HepG2 (cell line): ENCODE results near the gene TM4SF20. TPM values are rescaled to one million over a fixed set of nuclear protein-coding genes. Genes with fewer than 3 reads are reported as not detected.

ENCODE experiments used
- ATAC-seq: fragments of 200-7000 bp; cut with Tn5 transposase; 3 replicates; pipeline ENCODE4 v1.9.1; 2020; ENCODE audit warnings: mild to moderate bottlenecking, moderate library complexity
- BruUV-seq: library from RNA; stranded (reverse); fragments of 400-500 nt; replicated peaks from 2 replicates; lab custom pipeline; 2021; lab: Mats Ljungman, UMichigan
- CTCF ChIA-PET: fragments of 300-600 bp; formaldehyde crosslinking; extraction: SDS; loops from one replicate; lab custom pipeline; 2021; ENCODE audit warnings: low total read pairs, inconsistent platforms, low intra/inter-chr PET ratio; lab: Yijun Ruan, JAX
- POLR2A ChIA-PET: fragments of 350-600 bp; sonication (Branson Sonifier 250); formaldehyde crosslinking; loops from one replicate; lab custom pipeline; 2020; ENCODE audit warnings: antibody characterized with exemption, inconsistent platforms; lab: Yijun Ruan, JAX
- DNase-seq: peaks from one replicate; pipeline ENCODE4 v3.0.0-alpha.2; 2015; ENCODE audit warnings: low spot score
- FAIRE-seq: peaks from 3 replicates; lab custom pipeline; 2011; peaks lifted over from hg19 to GRCh38; lab: Jason Lieb, UNC
- H2AFZ ChIP-seq: one replicate; pipeline ENCODE4 v1.6.1; 2011; ENCODE audit warnings: low read length, inconsistent platforms
- H3K27ac ChIP-seq: fragments of 300-600 bp; 3 replicates; pipeline ENCODE4 v1.8.0; 2011; ENCODE audit warnings: mixed run types, mild to moderate bottlenecking, mixed read lengths, low read length, inconsistent platforms; ENCODE audit not compliant: insufficient read depth; ENCODE audit errors: extremely low read length
- H3K27me3 ChIP-seq, 2 experiments: fragments of 200-600 bp in 1 of 2; 2 replicates in 1 of 2; 3 replicates in 1 of 2; pipeline versions ENCODE4 v1.6.0 to v1.8.0; 2011; ENCODE audit warnings: low read length in 2 of 2, mild to moderate bottlenecking in 2 of 2, moderate library complexity in 2 of 2, inconsistent platforms in 1 of 2; ENCODE audit not compliant: insufficient read depth in 2 of 2, control insufficient read depth in 1 of 2
- H3K36me3 ChIP-seq, 2 experiments: fragments of 200-600 bp in 1 of 2; replicated peaks in 1 of 2; 2 replicates in 1 of 2; 3 replicates in 1 of 2; pipeline versions ENCODE4 v1.5.1 to v1.8.0; 2011; ENCODE audit warnings: low read length in 2 of 2, inconsistent platforms in 1 of 2; ENCODE audit not compliant: insufficient read depth in 2 of 2, control insufficient read depth in 1 of 2
- H3K4me1 ChIP-seq: 2 replicates; pipeline ENCODE4 v1.5.1; 2012; ENCODE audit warnings: low read length, inconsistent platforms; ENCODE audit not compliant: insufficient read depth
- H3K4me2 ChIP-seq: 2 replicates; pipeline ENCODE4 v1.6.0; 2011; ENCODE audit warnings: low read depth, low read length, inconsistent platforms
- H3K4me3 ChIP-seq, 3 experiments: fragments of 200-600 bp in 1 of 3; sonication (generic), shearing (Covaris generic) in 1 of 3; replicated peaks in 1 of 3; 2 replicates each; pipeline ENCODE4 v1.5.1; 2011 to 2016; ENCODE audit warnings: low read length in 3 of 3, inconsistent platforms in 2 of 3, low read depth in 2 of 3, mild to moderate bottlenecking in 2 of 3, control low read depth in 1 of 3, mixed read lengths in 1 of 3; ENCODE audit not compliant: insufficient read depth in 1 of 3
- H3K79me2 ChIP-seq: one replicate; pipeline ENCODE4 v1.6.1; 2011; ENCODE audit warnings: low read length, inconsistent platforms; ENCODE audit not compliant: insufficient read depth
- H3K9ac ChIP-seq: 2 replicates; pipeline ENCODE4 v1.6.0; 2011; ENCODE audit warnings: mild to moderate bottlenecking, low read depth, low read length, inconsistent platforms; ENCODE audit not compliant: insufficient read depth
- H3K9me3 ChIP-seq: 2 replicates; pipeline ENCODE4 v1.5.1; 2012; ENCODE audit warnings: mild to moderate bottlenecking, low read length
- H4K20me1 ChIP-seq: 2 replicates; pipeline ENCODE4 v1.6.0; 2011; ENCODE audit warnings: inconsistent platforms, mild to moderate bottlenecking, low read length, moderate library complexity; ENCODE audit not compliant: insufficient read depth
- ETV5 ChIP-seq: IDR thresholded peaks from 2 replicates; pipeline ENCODE4 v1.6.1; 2018; ENCODE audit warnings: missing biosample characterization, missing genetic modification reagents, inconsistent platforms, borderline replicate concordance
- HIVEP1 ChIP-seq: sonication (generic); formaldehyde crosslinking; IDR thresholded peaks from 2 replicates; pipeline ENCODE4 v1.4.0; 2020; ENCODE audit warnings: mild to moderate bottlenecking, missing genetic modification reagents
- HNRNPK ChIP-seq: fragments of 200-400 bp; formaldehyde crosslinking; IDR thresholded peaks from 2 replicates; pipeline ENCODE4 v1.6.1; 2018; ENCODE audit warnings: low read length, low read depth, moderate library complexity, mild to moderate bottlenecking; ENCODE audit not compliant: poor library complexity, severe bottlenecking
- KLF13 ChIP-seq: sonication (generic); formaldehyde crosslinking; IDR thresholded peaks from 2 replicates; pipeline ENCODE4 v1.4.0; 2020; ENCODE audit warnings: mild to moderate bottlenecking, missing genetic modification reagents
- MED1 ChIP-seq: sonication (generic); formaldehyde crosslinking; IDR thresholded peaks from 2 replicates; pipeline ENCODE4 v1.4.0; 2020; ENCODE audit warnings: missing genetic modification reagents
- NR2F6 ChIP-seq, 2 experiments: IDR thresholded peaks; 2 replicates each; pipeline ENCODE4 v1.6.1; 2016; ENCODE audit warnings: antibody characterized with exemption in 1 of 2, mild to moderate bottlenecking in 1 of 2
- ONECUT2 ChIP-seq: sonication (generic); formaldehyde crosslinking; IDR thresholded peaks from 2 replicates; pipeline ENCODE4 v1.4.0; 2020; ENCODE audit warnings: missing genetic modification reagents
- RBM39 ChIP-seq: fragments of 200-400 bp; formaldehyde crosslinking; IDR thresholded peaks from one replicate; pipeline ENCODE4 v1.6.1; 2018; ENCODE audit warnings: antibody characterized with exemption, mild to moderate bottlenecking, low read depth, low read length; ENCODE audit not compliant: poor library complexity, severe bottlenecking
- TCF7 ChIP-seq: sonication (generic); IDR thresholded peaks from 2 replicates; pipeline ENCODE4 v1.6.1; 2016; ENCODE audit warnings: antibody characterized with exemption, low read depth
- ZMAT3 ChIP-seq: sonication (generic); formaldehyde crosslinking; conservative IDR thresholded peaks from 2 replicates; pipeline ENCODE4 v1.7.0; 2021; ENCODE audit warnings: missing genetic modification reagents
- ZNF354B ChIP-seq: sonication (generic); formaldehyde crosslinking; IDR thresholded peaks from 2 replicates; pipeline ENCODE4 v1.8.0; 2022; ENCODE audit warnings: mild to moderate bottlenecking, missing genetic modification reagents
- ZNF878 ChIP-seq: sonication (generic); formaldehyde crosslinking; IDR thresholded peaks from 2 replicates; pipeline ENCODE4 v1.8.1; 2023; ENCODE audit warnings: mild to moderate bottlenecking, missing genetic modification reagents, moderate library complexity
- WGBS: methylation state at CpG from one replicate; pipeline ENCODE4 v1.1.6; 2017; ENCODE audit warnings: low lambda C conversion rate; 5-methylcytosine and 5-hydroxymethylcytosine counted together
- in situ Hi-C: cut with HindIII; loops from 2 replicates; pipeline ENCODE4 v1.10.0; 2017; ENCODE audit warnings: low pct_unique_long_range_greater_than_20kb; ENCODE audit not compliant: extremely low pct_ligation_motif_present
- intact Hi-C: fragments of 100-400 bp; cut with micrococcal nuclease; formaldehyde crosslinking; loops from one replicate; pipeline ENCODE4 v1.10.0; 2022; ENCODE audit not compliant: unreplicated experiment
- polyA plus RNA-seq, 8 experiments: library from polyadenylated mRNA; depleted of rRNA in 3 of 8; stranded (reverse) in 7 of 8; unstranded in 1 of 8; fragments of >200 nt; fragmentation: Illumina TruSeq in 4 of 8; extraction: Trizol in 4 of 8; gene quantifications; 2 replicates each; pipeline versions ENCODE4 v1.2.1 to v1.2.3, GENCODE V29; 2011 to 2016; ENCODE audit warnings: low read depth in 4 of 8, missing spikeins in 1 of 8, mixed read lengths in 1 of 8; ENCODE audit not compliant: insufficient read depth in 1 of 8
- total RNA-seq, 5 experiments: library from RNA; depleted of rRNA; stranded (reverse); fragments of >200 nt; fragmentation: Illumina TruSeq; extraction: Trizol; gene quantifications; 2 replicates each; pipeline ENCODE4 v1.2.3, GENCODE V29; 2016; ENCODE audit warnings: low read depth in 1 of 5
- TF ChIP-seq, protein P1 (sequence below): sonication (generic); formaldehyde crosslinking; IDR thresholded peaks from 2 replicates; pipeline ENCODE4 v1.4.0; 2020; ENCODE audit warnings: missing genetic modification reagents, borderline replicate concordance
- TF ChIP-seq, protein P2 (sequence below): sonication (generic); formaldehyde crosslinking; IDR thresholded peaks from 2 replicates; pipeline ENCODE4 v1.5.0; 2020; ENCODE audit warnings: mild to moderate bottlenecking, missing genetic modification reagents

Gene TM4SF20
- total and polyA plus RNA-seq, 2 of the 13 experiments (the other 11 are each of a cell fraction or from before 2014, with no cell fraction given), result not detected

DNA sequence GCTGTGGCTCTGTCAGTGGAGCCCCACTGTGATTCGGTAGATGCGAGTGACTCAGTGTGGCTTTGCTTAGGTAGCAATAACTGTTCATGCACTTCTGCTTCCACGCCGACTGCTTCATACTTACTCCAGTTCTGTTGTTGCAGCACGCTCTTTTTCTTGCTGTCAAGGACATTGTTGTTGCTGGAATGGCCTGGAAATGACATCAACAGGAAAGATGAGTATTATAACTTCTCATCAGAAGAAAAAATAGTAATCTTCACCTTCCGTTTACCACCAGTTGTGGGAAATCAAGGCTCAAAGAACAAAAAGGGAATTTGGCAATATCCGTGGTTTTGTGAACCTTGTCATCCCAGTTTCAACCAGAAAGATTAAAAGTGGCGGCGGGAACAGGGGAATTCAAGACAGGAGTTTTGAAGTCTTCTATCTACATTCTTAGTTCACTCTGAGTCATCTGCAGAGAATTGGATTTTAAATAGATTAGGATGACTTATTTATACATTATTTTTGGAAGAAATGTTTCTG is 8.3 kb downstream of the TM4SF20 start:
- DNase-seq (peak; percentile 33), FAIRE-seq (no peak), ATAC-seq (peak; percentile 55; the same call in 2 of the 3 replicates)
- Histone ChIP-seq H3K4me3 (no peak overlapping the region), H3K27me3 (no peaks in the 10 kb centered on the region), H3K27ac (peak overlapping the region; percentile 1), H3K4me2 (peak overlapping the region; percentile 21), H3K79me2 (no peaks in the 10 kb centered on the region), H3K9ac (no peak overlapping the region), H3K9me3 (no peaks in the 10 kb centered on the region), H2AFZ (peak overlapping the region; percentile 35), H3K36me3 (no peaks in the 10 kb centered on the region), H3K4me1 (peaks cover 15% of the 10 kb centered on the region), H4K20me1 (no peaks in the 10 kb centered on the region)
- intact Hi-C loops, result no loop called here
- TF ChIP-seq, protein P1, sequence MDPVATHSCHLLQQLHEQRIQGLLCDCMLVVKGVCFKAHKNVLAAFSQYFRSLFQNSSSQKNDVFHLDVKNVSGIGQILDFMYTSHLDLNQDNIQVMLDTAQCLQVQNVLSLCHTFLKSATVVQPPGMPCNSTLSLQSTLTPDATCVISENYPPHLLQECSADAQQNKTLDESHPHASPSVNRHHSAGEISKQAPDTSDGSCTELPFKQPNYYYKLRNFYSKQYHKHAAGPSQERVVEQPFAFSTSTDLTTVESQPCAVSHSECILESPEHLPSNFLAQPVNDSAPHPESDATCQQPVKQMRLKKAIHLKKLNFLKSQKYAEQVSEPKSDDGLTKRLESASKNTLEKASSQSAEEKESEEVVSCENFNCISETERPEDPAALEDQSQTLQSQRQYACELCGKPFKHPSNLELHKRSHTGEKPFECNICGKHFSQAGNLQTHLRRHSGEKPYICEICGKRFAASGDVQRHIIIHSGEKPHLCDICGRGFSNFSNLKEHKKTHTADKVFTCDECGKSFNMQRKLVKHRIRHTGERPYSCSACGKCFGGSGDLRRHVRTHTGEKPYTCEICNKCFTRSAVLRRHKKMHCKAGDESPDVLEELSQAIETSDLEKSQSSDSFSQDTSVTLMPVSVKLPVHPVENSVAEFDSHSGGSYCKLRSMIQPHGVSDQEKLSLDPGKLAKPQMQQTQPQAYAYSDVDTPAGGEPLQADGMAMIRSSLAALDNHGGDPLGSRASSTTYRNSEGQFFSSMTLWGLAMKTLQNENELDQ, result no peak
- TF ChIP-seq KLF13 (CRISPR knock-in tag) (no peak), NR2F6 (IDR thresholded peaks at IDR 0.05) (0 out of 2 replicates have a peak, but pooled peaks have one; percentile 15), NR2F6 (CRISPR knock-in tag; IDR thresholded peaks at IDR 0.05) (no peak), HIVEP1 (CRISPR knock-in tag) (no peak), ONECUT2 (CRISPR knock-in tag) (no peak), MED1 (0 out of 2 replicates have a peak, but pooled peaks have one; percentile 37), ETV5 (peak; percentile 34; the same call in 1 of the 2 replicates), ZNF354B (no peak), ZMAT3 (no peak), HNRNPK (no peak), TCF7 (peak; percentile 47; the same call in 1 of the 2 replicates), ZNF878 (CRISPR knock-in tag) (0 out of 2 replicates have a peak, but pooled peaks have one; percentile 26), RBM39 (no peak)
- TF ChIP-seq, protein P2, sequence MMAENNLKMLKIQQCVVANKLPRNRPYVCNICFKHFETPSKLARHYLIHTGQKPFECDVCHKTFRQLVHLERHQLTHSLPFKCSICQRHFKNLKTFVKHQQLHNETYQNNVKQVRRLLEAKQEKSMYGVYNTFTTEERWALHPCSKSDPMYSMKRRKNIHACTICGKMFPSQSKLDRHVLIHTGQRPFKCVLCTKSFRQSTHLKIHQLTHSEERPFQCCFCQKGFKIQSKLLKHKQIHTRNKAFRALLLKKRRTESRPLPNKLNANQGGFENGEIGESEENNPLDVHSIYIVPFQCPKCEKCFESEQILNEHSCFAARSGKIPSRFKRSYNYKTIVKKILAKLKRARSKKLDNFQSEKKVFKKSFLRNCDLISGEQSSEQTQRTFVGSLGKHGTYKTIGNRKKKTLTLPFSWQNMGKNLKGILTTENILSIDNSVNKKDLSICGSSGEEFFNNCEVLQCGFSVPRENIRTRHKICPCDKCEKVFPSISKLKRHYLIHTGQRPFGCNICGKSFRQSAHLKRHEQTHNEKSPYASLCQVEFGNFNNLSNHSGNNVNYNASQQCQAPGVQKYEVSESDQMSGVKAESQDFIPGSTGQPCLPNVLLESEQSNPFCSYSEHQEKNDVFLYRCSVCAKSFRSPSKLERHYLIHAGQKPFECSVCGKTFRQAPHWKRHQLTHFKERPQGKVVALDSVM (CRISPR knock-in tag), result no peak
- ChIA-PET POLR2A (no interaction called here), CTCF (no interaction called here)
- WGBS, result 38% methylated on average over 9 of the region's 9 CpGs
- in situ Hi-C loops, result no loop called here
- BruUV-seq, result no TSS peak
